ENCODE results near the gene CHRDL2. TPM values are rescaled to one million over a fixed set of nuclear protein-coding genes. Genes with fewer than 3 reads are reported as not detected.

The CHRDL2 gene
- total RNA-seq, 2 experiments from 2014 or later: not detected

DNA sequence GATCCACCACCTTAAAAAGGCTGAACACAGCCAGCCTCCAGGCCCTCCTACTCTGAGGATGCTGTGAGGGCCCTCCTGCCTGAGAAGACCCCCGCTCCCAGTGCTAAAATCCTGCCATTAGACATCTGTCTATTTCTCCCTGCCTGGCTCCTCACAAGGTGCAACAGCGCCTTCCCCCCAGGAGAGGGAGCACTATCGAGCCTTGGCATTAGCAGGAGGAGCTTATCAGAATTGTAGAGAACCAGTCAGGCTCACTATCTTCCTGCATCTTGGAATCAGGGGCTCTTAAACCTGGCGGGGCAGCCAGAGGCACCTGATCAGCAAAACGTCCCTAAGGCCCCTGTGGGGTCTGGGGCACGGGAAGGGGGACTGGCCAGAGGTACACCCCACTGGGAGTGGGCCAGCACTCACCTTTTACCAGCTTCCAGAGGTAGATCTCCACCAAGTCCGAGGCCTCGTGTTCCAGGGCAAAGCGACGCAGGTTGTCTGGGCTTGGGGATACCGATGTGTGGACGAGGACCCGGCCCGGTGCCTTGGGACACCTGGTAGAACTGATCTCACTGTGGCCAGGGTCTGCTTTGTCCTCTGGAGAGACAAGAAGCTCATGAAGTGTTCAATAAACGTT is 28.7 kb downstream of the CHRDL2 start:
- no peaks in the 10 kb centered on the region for H3K36me3 Mint-ChIP-seq (ENCODE audit: low read depth)

DNA sequence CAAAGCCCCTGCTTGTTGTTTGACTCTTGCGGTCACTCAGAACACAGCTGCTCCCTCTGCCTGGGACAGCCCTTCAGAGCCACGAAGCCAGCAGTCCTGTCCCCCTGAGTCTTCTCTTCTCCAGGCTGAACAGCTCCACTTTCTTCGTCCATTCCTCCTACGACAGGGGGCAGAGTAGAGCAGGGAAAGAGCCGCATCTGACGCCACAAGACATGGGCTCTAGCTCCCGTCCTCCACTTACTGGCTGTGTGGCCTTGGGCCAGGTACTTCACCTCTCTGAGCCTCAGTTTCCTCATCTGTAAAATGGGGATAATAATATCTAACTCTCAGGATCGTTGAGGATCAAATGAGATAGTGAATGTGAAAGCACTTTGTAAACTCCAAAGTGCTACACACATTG is 29.9 kb downstream of the CHRDL2 start:
- CTCF ChIA-PET: interaction anchor here (0.6 to 6.7 kb wide), 12 partner anchors 9 to 433 kb away, joined by 3 to 112 read pairs (median 4); partner anchors contain the start of gene RNF169
- H3K4me1 Mint-ChIP-seq (ENCODE audit: low read depth): peaks cover 2% of the 10 kb centered on the region
- peaks cover 8% of the 10 kb centered on the region for H3K27me3 Mint-ChIP-seq (ENCODE audit: low read depth)
- no peak overlapping the region for H3K4me3 Mint-ChIP-seq
- no peaks in the 10 kb centered on the region for H3K9me3 Mint-ChIP-seq
- no peak overlapping the region for H3K27ac Mint-ChIP-seq
- H3K36me3 Mint-ChIP-seq (ENCODE audit: low read depth): no peaks in the 10 kb centered on the region
- peak; percentile 14 for DNase-seq
- intact Hi-C loops (cut with micrococcal nuclease): no loop called here

More for the DNA sequence above, 28.7 kb downstream of the CHRDL2 start:
- intact Hi-C loops (cut with micrococcal nuclease): loop anchor here (1.0 to 2.0 kb wide), 3 partner anchors 24 to 168 kb away; no protein-coding TSS in a partner anchor
- DNase-seq: peak; percentile 75
- H3K9me3 Mint-ChIP-seq: no peaks in the 10 kb centered on the region
- H3K27me3 Mint-ChIP-seq (ENCODE audit: low read depth): peaks cover 1% of the 10 kb centered on the region
- H3K4me1 Mint-ChIP-seq (ENCODE audit: low read depth): peaks cover under 1% of the 10 kb centered on the region
- CTCF ChIA-PET: interaction anchor here (0.6 to 6.7 kb wide), 18 partner anchors 8 to 299 kb away, joined by 3 to 112 read pairs (median 3); partner anchors contain the start of gene RNF169
- H3K4me3 Mint-ChIP-seq: no peak overlapping the region
- no peak overlapping the region for H3K27ac Mint-ChIP-seq

DNA sequence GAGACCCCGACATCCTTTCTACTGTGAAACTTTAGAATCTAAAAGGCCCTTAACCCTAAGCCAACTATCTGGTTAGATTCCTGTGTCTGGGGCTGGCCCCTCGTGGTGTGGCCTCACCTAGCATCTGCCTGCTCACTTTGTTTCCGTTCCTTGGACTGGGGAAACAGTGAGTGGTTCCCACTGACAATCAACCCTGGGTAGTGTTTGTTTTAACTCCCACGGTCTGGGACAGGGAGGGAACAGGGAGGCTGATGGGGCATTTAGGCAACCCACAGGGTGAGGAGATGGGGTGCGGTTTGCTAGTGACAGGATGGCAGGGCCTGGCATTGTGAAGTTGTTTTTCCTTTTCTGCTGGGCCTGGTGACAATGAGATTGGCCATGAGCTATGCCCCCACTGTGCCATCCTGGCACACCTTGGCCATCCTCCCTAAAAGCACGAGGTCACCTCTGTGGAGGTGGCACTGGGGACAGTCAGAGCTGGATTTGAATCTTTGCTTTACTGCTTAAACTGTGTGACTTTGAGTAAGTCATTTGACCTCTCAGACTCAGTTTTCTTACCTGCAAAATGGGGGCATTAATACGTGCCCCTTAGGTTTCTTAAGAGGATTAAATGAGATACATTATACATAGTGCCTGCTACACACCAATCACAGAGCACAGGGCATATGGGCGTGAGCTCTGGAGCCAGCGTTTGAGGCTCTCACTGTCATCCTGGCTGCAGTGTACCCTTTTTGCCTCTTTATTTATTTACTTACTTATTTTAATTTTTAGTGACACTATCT is 31.4 kb downstream of the CHRDL2 start:
- peaks cover 2% of the 10 kb centered on the region for H3K4me1 Mint-ChIP-seq (ENCODE audit: low read depth)
- no peak for DNase-seq
- no peak overlapping the region for H3K4me3 Mint-ChIP-seq
- no peak overlapping the region for H3K27ac Mint-ChIP-seq
- intact Hi-C loops (cut with micrococcal nuclease): no loop called here
- no peaks in the 10 kb centered on the region for H3K36me3 Mint-ChIP-seq (ENCODE audit: low read depth)
- CTCF ChIA-PET: interaction anchor here (0.9 to 6.7 kb wide), 4 partner anchors 27 to 140 kb away, joined by 3 to 112 read pairs (median 28); no protein-coding TSS in a partner anchor
- H3K9me3 Mint-ChIP-seq: no peaks in the 10 kb centered on the region
- H3K27me3 Mint-ChIP-seq (ENCODE audit: low read depth): peaks cover 8% of the 10 kb centered on the region

DNA sequence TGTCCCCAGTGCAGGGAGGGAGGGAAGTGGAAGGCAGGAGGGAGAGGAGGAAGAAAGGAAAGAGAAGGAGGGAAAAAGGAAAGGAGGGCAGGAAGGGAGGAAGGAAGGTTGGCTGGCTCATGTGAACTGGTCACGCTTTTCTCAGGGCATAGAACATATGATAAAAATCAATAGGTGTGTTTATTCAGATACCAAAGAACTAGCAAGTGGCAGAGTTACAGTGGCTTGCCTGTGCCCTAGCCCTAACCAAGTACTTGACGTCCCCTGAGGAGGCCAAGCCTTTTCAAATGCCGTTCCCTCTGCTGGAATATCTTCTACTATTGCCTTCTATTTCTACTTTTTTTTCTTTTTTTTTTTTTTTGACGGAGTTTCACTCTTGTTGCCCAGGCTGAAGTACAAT is 33.5 kb downstream of the CHRDL2 start:
- Mint-ChIP-seq H3K4me1 (ENCODE audit: low read depth) (peaks cover 2% of the 10 kb centered on the region), H3K27ac (no peak overlapping the region), H3K9me3 (no peaks in the 10 kb centered on the region), H3K4me3 (no peak overlapping the region), H3K27me3 (ENCODE audit: low read depth) (peaks cover 8% of the 10 kb centered on the region), H3K36me3 (ENCODE audit: low read depth) (no peaks in the 10 kb centered on the region)
- no peak for DNase-seq
- intact Hi-C loops (cut with micrococcal nuclease): no loop called here
- CTCF ChIA-PET: interaction anchor here (1.1 kb wide), 1 partner anchor 28 kb away, joined by 6 read pairs; no protein-coding TSS in a partner anchor

DNA sequence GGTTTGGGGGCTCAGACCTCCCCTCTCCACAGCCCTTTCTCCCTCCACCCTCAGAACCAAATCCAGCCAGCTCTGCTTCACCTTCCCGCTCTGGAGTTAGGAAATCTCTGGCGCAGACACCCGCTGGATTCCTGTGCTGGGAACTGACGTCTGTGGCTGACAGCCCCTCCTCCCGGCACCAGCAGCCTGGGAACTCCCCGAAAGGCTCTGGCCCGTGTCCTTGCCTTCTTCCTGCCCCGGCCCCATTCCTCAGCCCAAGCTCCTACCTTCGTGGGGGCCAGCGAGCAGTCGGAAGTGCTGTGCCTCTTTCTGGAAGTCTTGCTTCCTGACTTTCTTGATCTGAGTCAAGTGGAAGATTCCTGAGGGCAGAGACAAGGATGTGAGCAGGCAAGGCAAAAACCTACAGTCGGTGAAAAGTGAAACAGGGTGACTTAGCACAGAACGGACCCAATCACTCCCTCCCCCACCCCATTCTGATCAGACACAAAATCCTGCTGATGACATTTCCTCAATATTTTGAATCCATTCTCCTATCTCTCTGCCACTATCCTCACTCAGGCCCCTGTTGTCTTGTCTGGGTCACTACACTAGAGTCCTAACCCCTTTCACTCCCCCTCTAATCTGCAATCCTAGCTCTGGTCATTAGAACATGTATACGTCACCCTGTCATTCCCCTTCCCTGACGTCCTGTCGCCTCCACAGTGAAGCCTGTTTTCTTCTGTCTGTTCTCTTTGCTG is 34.1 kb downstream of the CHRDL2 start:
- H3K36me3 Mint-ChIP-seq (ENCODE audit: low read depth): no peaks in the 10 kb centered on the region
- peaks cover 2% of the 10 kb centered on the region for H3K4me1 Mint-ChIP-seq (ENCODE audit: low read depth)
- H3K27me3 Mint-ChIP-seq (ENCODE audit: low read depth): peaks cover 8% of the 10 kb centered on the region
- CTCF ChIA-PET: no interaction called here
- no peaks in the 10 kb centered on the region for H3K9me3 Mint-ChIP-seq
- DNase-seq: no peak
- intact Hi-C loops (cut with micrococcal nuclease): no loop called here
- no peak overlapping the region for H3K27ac Mint-ChIP-seq
- H3K4me3 Mint-ChIP-seq: no peak overlapping the region

DNA sequence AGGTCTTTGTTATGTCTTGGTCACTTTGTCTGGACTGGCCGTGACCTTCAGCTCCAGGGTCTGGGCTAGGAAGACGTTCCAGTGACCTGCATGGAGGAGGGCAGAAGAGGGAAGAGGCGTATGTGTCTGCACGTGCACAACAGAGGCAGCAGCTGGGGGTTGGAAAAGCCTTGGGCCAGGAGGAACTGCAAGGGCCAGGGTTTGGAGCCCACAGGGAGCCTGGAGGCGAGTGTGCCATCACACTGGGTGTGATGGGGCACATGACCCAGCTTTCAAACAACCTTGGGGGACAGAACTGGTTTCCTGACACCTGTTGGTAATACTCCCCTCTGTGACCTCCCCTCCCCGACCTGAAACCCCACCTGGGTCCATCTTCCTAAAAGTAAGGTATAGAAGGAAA is 34.7 kb downstream of the CHRDL2 start:
- intact Hi-C loops (cut with micrococcal nuclease): no loop called here
- Mint-ChIP-seq H3K4me1 (ENCODE audit: low read depth) (peaks cover 2% of the 10 kb centered on the region), H3K36me3 (ENCODE audit: low read depth) (no peaks in the 10 kb centered on the region), H3K27ac (no peak overlapping the region), H3K27me3 (ENCODE audit: low read depth) (peaks cover 8% of the 10 kb centered on the region), H3K4me3 (no peak overlapping the region), H3K9me3 (no peaks in the 10 kb centered on the region)
- DNase-seq: no peak
- CTCF ChIA-PET: interaction anchor here (0.6 kb wide), 1 partner anchor 62 kb away, joined by 3 read pairs; no protein-coding TSS in a partner anchor

DNA sequence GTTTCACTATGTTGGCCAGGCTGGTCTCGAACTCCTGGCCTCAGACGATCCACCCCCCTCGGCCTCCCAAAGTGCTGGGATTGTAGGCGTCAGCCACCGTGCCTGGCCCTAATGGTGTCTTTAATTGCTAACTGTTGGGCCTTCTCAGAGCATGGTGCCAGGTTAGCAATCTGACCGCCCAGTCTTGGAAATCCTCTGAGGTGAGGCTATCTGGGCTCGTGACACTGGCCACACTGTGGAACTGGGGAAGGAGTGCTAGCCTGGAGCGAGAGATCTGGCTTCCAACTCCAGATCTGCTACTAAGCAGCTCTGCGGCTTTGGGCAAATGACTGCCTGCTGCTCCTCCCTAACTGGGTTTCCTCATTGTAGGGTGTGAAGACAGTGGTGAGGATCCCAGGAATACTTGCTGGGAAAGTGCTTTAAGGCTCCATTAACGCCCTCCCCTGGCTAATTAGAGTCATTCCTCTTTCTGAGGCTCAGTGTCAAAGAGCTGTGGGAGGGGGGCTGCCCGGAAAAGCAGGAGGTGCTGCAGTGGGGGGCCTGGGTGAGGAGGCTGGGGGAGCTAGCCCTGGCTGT is 35.4 kb downstream of the CHRDL2 start:
- CTCF ChIA-PET: interaction anchor here (0.6 kb wide), 1 partner anchor 61 kb away, joined by 3 read pairs; no protein-coding TSS in a partner anchor
- no peaks in the 10 kb centered on the region for H3K36me3 Mint-ChIP-seq (ENCODE audit: low read depth)
- H3K9me3 Mint-ChIP-seq: no peaks in the 10 kb centered on the region
- peaks cover 2% of the 10 kb centered on the region for H3K4me1 Mint-ChIP-seq (ENCODE audit: low read depth)
- DNase-seq: no peak
- no peak overlapping the region for H3K27ac Mint-ChIP-seq
- H3K27me3 Mint-ChIP-seq (ENCODE audit: low read depth): peaks cover 8% of the 10 kb centered on the region
- intact Hi-C loops (cut with micrococcal nuclease): no loop called here
- H3K4me3 Mint-ChIP-seq: no peak overlapping the region

DNA sequence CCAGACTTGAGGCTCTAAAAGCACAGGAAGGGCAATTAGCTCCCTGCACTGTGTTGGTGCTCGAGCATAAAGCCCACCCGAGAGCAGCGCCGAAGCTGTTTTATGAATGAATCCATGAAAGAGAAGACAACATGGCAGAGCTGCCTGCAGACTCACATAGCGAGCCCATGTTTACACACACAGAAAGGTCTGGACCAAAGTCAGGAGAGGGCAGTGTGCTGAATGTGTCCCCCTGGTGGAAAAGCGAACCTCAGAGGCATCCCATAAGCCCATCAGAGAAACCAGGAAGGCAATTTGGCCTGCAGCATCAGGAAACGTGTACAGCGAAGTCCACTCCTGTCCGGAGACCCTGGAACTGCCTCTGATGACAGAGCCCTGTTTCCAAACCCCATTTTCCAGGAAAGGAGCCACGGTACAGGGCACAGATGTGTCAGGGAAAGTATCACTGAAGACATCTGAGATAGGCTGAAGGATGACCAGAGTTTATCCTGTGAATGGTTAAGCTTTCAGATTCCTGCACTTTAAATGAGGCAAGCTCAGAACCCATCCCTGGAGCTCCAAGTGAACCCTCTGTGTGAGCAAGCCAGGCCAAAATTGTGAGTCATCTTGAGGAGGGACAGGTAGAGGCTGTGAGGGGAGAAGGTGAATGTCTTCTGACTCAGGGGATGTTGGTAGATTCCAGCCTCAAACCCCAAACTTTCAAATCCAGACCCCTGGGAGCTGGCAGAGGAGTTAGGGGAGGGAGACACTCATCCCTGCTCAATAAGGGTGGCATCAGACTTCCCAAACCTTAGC is 36.9 kb downstream of the CHRDL2 start:
- Mint-ChIP-seq H3K4me1 (ENCODE audit: low read depth) (peaks cover 2% of the 10 kb centered on the region), H3K36me3 (ENCODE audit: low read depth) (no peaks in the 10 kb centered on the region), H3K4me3 (no peak overlapping the region), H3K9me3 (no peaks in the 10 kb centered on the region), H3K27me3 (ENCODE audit: low read depth) (peaks cover 8% of the 10 kb centered on the region), H3K27ac (no peak overlapping the region)
- no peak for DNase-seq
- intact Hi-C loops (cut with micrococcal nuclease): no loop called here
- CTCF ChIA-PET: interaction anchor here (2.7 kb wide), 1 partner anchor 9 kb away, joined by 8 read pairs; no protein-coding TSS in a partner anchor

DNA sequence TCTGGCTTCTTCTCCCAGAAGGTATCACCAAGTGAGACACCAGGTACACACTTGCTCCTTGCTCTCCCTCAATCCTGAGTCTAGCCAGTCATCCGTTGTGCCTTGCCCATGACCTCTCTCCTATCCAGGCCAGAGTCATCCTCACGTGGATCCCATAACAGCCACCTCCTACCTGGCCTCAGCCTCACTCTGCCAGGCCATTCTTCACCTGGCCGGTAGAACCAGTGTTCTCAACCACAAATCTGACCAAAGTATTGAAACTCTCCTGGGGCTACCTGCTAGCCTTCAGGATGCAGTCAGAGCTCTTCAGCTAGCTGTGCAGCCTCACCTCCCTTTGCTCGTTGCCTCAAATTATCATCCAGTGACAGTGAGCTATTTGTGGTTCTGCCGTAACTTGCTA is 37.7 kb downstream of the CHRDL2 start:
- Mint-ChIP-seq H3K27me3 (ENCODE audit: low read depth) (peaks cover 8% of the 10 kb centered on the region), H3K9me3 (no peaks in the 10 kb centered on the region), H3K36me3 (ENCODE audit: low read depth) (no peaks in the 10 kb centered on the region), H3K4me1 (ENCODE audit: low read depth) (peaks cover 2% of the 10 kb centered on the region), H3K4me3 (no peak overlapping the region), H3K27ac (no peak overlapping the region)
- intact Hi-C loops (cut with micrococcal nuclease): no loop called here
- CTCF ChIA-PET: interaction anchor here (2.7 kb wide), 1 partner anchor 10 kb away, joined by 8 read pairs; no protein-coding TSS in a partner anchor
- DNase-seq: no peak

DNA sequence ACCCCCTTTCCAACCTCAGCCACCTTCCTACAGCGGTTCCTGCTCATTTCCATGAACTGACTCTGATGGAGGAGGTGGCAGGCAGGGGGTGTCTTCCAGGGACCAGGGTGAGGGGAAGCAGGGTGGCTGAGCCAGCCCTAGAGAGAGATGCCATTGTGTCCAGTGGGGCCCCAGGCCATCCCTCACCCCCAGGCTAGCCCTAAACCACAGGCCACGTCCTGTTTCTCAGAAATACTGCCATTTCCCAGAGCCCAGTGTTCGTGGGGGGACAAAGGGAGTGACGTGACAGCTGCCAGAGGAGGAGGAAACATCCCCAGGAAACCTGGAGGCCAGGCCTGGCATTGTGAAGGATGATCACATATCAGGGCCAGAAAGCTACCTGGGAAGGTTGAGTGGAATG is 39.5 kb downstream of the CHRDL2 start:
- CTCF ChIA-PET: no interaction called here
- H3K4me3 Mint-ChIP-seq: no peak overlapping the region
- H3K27me3 Mint-ChIP-seq (ENCODE audit: low read depth): peaks cover under 1% of the 10 kb centered on the region
- DNase-seq: no peak
- H3K27ac Mint-ChIP-seq: no peak overlapping the region
- no peaks in the 10 kb centered on the region for H3K36me3 Mint-ChIP-seq (ENCODE audit: low read depth)
- no peaks in the 10 kb centered on the region for H3K9me3 Mint-ChIP-seq
- no peaks in the 10 kb centered on the region for H3K4me1 Mint-ChIP-seq (ENCODE audit: low read depth)
- intact Hi-C loops (cut with micrococcal nuclease): no loop called here

DNA sequence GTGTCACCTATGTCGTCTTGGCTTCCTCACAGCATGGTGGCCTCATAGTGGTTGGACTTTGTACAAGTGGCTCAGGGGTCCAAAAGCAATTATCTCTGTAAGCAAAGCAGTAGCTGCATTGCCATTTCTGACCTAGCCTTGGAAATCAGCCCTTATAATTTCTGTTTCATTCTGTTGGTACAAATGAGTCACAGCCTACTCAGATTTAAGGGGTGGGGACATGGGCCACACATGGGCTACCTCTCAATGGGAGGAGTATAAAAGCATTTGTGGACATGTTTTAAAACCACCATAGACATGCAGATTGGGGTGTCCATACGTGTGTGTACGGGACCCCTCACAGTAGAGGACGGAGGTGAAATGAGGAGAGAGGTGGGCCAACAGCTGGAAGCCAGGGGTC is 41.6 kb downstream of the CHRDL2 start:
- Mint-ChIP-seq H3K27me3 (ENCODE audit: low read depth) (no peaks in the 10 kb centered on the region), H3K4me1 (ENCODE audit: low read depth) (no peaks in the 10 kb centered on the region), H3K9me3 (no peaks in the 10 kb centered on the region), H3K36me3 (ENCODE audit: low read depth) (no peaks in the 10 kb centered on the region), H3K27ac (no peak overlapping the region), H3K4me3 (no peak overlapping the region)
- DNase-seq: no peak
- CTCF ChIA-PET: no interaction called here
- intact Hi-C loops (cut with micrococcal nuclease): no loop called here
